Left lung (tissue), 10 donors: ENCODE results near the gene FOXD2. TPM values are rescaled to one million over a fixed set of nuclear protein-coding genes. Genes with fewer than 3 reads are reported as not detected.

Experiments
- ATAC-seq: fragments of 200-7000 bp; cut with Tn5 transposase; one replicate; pipeline ENCODE4 v1.9.1; 2020; ENCODE audit warnings: moderate library complexity
- DNase-seq, 4 donors: peaks; one replicate each; pipeline ENCODE4 v3.0.0-alpha.2; 2013 to 2020
- H3K27ac ChIP-seq, 2 donors: fragments of 200-600 bp; sonication (generic) in 1 of 2; one replicate each; pipeline versions ENCODE4 v1.5.0 to v1.8.0; 2020 to 2021
- H3K27me3 ChIP-seq, 2 donors: fragments of 200-600 bp; sonication (generic) in 1 of 2; one replicate each; pipeline versions ENCODE4 v1.5.0 to v1.8.0; 2020 to 2021
- H3K36me3 ChIP-seq, 2 donors: fragments of 200-600 bp; sonication (generic) in 1 of 2; one replicate each; pipeline versions ENCODE4 v1.5.0 to v1.8.0; 2020 to 2021
- H3K4me1 ChIP-seq, 2 donors: fragments of 200-600 bp; one replicate each; pipeline ENCODE4 v1.8.0; 2021
- H3K4me3 ChIP-seq, 2 donors: fragments of 200-600 bp; sonication (generic) in 1 of 2; one replicate each; pipeline versions ENCODE4 v1.5.0 to v1.8.0; 2020 to 2021; ENCODE audit warnings: mild to moderate bottlenecking in 1 of 2
- H3K9me3 ChIP-seq, 2 donors: fragments of 200-600 bp; sonication (generic) in 1 of 2; one replicate each; pipeline versions ENCODE4 v1.5.0 to v1.8.0; 2020 to 2021
- intact Hi-C, 2 donors: fragments of 100-400 bp; cut with DNase I; formaldehyde crosslinking; loops; one replicate each; pipeline versions ENCODE4 v1.11.2 to v1.14.2; 2022
- polyA plus RNA-seq, 6 donors: library from polyadenylated mRNA; unstranded; fragments of 120-200 nt; gene quantifications; one replicate each; pipeline ENCODE4 v1.2.1, GENCODE V29; 2013; ENCODE audit not compliant: insufficient read length in 6 of 6
- total RNA-seq, 2 donors: library from RNA; stranded (reverse); fragmentation: NEBNext Ultra II Directional; extraction: Animal tissue kit (Norgen Biotek cat#: 25700); gene quantifications; one replicate each; pipeline ENCODE4 v1.2.1, GENCODE V29; 2021
- TF ChIP-seq, protein P1 (sequence below), 2 donors: fragments of 200-600 bp; sonication (generic) in 1 of 2; IDR thresholded peaks; one replicate each; pipeline versions ENCODE4 v1.5.0 to v1.8.0; 2021; ENCODE audit warnings: antibody characterized with exemption in 2 of 2
- donor health status: DM: no; HTN: yes; CAD: no.
- donor health status: DM: no; HTN: no; CAD: no.

Gene FOXD2
- total and polyA plus RNA-seq, 8 donors, result 0.29 to 0.46 (median 0.35) TPM

GRCh38 chr1:47432071-47433036 lies 5.5 kb upstream of the FOXD2 start:
- intact Hi-C loops, result loop anchor here in 1 of 2 donors (10.0 kb wide), 1 partner anchor 248 kb away; no protein-coding TSS in a partner anchor
- Histone ChIP-seq H3K4me3 (no peak overlapping the region), H3K27me3 (peaks cover 18 to 83% of the 10 kb centered on the region in 2 donors)

GRCh38 chr1:47433037-47433421 lies 4.8 kb upstream of the FOXD2 start:
- H3K27me3 ChIP-seq, result peaks cover 18 to 90% of the 10 kb centered on the region in 2 donors
- H3K36me3 ChIP-seq, result no peaks in the 10 kb centered on the region
- no peaks in the 10 kb centered on the region for H3K9me3 ChIP-seq
- H3K4me1 ChIP-seq, result peaks cover 17 to 49% of the 10 kb centered on the region in 2 donors
- DNase-seq (no peak), ATAC-seq (no peak)
- TF ChIP-seq, protein P1, sequence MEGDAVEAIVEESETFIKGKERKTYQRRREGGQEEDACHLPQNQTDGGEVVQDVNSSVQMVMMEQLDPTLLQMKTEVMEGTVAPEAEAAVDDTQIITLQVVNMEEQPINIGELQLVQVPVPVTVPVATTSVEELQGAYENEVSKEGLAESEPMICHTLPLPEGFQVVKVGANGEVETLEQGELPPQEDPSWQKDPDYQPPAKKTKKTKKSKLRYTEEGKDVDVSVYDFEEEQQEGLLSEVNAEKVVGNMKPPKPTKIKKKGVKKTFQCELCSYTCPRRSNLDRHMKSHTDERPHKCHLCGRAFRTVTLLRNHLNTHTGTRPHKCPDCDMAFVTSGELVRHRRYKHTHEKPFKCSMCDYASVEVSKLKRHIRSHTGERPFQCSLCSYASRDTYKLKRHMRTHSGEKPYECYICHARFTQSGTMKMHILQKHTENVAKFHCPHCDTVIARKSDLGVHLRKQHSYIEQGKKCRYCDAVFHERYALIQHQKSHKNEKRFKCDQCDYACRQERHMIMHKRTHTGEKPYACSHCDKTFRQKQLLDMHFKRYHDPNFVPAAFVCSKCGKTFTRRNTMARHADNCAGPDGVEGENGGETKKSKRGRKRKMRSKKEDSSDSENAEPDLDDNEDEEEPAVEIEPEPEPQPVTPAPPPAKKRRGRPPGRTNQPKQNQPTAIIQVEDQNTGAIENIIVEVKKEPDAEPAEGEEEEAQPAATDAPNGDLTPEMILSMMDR (IDR thresholded peaks at IDR 0.05), result no peak
- intact Hi-C loops, result loop anchor here in 1 of 2 donors (10.0 kb wide), 1 partner anchor 248 kb away; no protein-coding TSS in a partner anchor
- no peak overlapping the region for H3K27ac ChIP-seq
- no peak overlapping the region for H3K4me3 ChIP-seq

More at GRCh38 chr1:47432071-47433036, 5.5 kb upstream of the FOXD2 start:
- TF ChIP-seq, protein P1 (IDR thresholded peaks at IDR 0.05), result peak; percentile 63 to 66
- Histone ChIP-seq H3K4me1 (peaks cover 17 to 49% of the 10 kb centered on the region in 2 donors), H3K9me3 (no peaks in the 10 kb centered on the region), H3K36me3 (no peaks in the 10 kb centered on the region), H3K27ac (no peak overlapping the region)
- peak; percentile 75 for ATAC-seq
- DNase-seq, result peak; percentile 69 to 89 (median 77)

DNA sequence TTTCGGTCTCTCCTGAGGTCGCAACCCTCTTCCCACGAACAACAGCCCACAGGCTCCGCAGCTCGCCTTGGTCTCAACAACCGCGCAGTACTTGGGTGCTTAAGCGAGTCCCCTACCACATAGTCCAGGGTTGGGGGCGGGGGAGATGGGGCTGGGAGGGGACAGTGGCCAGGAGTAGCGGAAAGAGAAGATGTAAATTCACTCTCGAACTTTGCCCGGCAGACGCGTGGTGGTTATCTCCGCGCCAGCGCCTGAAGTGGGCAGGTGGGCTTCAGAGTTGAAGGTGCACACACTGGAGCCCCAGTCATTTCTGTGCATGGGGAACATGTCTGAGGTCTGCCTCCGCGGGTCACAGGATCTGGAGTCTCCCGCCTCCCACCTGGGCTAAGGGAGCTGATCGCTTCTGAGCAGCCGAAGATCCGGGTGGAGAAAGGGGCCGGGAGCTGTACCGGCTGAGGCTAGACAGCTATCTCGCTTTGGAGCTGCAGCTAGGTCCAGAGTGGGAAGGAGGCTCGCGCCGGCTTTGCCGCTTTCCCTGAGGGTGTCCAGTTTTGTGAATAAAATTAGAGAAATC lies 4.3 kb upstream of the FOXD2 start:
- Histone ChIP-seq H3K4me3 (no peak overlapping the region), H3K27me3 (peaks cover 19 to 93% of the 10 kb centered on the region in 2 donors), H3K36me3 (no peaks in the 10 kb centered on the region), H3K27ac (no peak overlapping the region), H3K9me3 (no peaks in the 10 kb centered on the region), H3K4me1 (peaks cover 17 to 51% of the 10 kb centered on the region in 2 donors)
- DNase-seq, result no peak
- intact Hi-C loops, result loop anchor here in 1 of 2 donors (10.0 kb wide), 1 partner anchor 249 kb away; no protein-coding TSS in a partner anchor
- no peak for ATAC-seq
- TF ChIP-seq, protein P1 (IDR thresholded peaks at IDR 0.05), result no peak

DNA sequence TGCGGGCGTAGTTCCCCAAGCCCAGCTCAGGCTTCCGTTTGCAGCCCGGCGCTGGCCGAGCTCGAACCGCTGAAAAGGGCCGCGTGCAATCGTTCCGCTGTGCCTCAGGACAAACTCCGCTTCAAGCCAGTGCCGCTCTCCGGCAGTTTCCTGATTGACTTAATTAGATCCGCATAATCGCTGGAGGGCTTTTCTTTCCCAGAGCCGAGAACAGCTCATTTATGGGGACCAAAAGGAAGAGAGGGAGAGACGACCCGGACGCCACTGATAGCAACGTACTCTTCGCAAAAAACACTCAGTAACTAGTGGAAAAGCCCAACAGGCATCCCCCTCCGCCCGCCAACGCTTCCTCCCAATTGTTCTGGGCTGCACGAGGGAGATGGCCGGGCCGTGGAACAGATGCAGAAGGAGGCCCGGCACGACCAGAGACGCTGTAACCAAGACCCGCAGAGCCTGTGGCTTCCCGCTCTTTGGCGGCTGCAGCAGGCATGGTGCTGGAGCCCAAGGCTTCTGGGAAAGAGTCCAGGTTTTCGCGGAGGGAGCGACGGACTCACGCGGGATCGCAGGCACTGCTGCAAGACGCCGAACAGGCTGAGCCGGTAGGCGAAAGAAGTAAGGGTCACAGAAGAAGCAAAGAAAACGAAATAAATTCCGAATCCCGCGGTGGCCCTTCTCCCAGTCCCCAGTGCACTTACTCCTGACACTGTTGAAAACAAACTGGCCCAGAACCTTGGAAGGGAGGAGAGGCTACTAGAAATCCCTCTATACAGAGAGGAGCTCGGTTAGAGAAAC lies 3.6 kb upstream of the FOXD2 start:
- ATAC-seq (no peak), DNase-seq (peak in 3 of 4 donors; percentile 62 to 84 (median 81))

More for the DNA sequence above, 3.6 kb upstream of the FOXD2 start:
- TF ChIP-seq, protein P1 (IDR thresholded peaks at IDR 0.05), result no peak
- Histone ChIP-seq H3K27me3 (peaks cover 26 to 98% of the 10 kb centered on the region in 2 donors), H3K4me1 (peaks cover 17 to 58% of the 10 kb centered on the region in 2 donors), H3K27ac (no peak overlapping the region), H3K4me3 (no peak overlapping the region), H3K36me3 (no peaks in the 10 kb centered on the region), H3K9me3 (no peaks in the 10 kb centered on the region)
- intact Hi-C loops, result loop anchor here in 1 of 2 donors (10.0 kb wide), 1 partner anchor 249 kb away; no protein-coding TSS in a partner anchor
